ENCODE data around the gene NFIC. TPM values are rescaled to one million over a fixed set of nuclear protein-coding genes. Genes with fewer than 3 reads are reported as not detected.

Gene NFIC
- total RNA-seq, 1 experiment from 2014 or later, result 75.6 TPM

DNA sequence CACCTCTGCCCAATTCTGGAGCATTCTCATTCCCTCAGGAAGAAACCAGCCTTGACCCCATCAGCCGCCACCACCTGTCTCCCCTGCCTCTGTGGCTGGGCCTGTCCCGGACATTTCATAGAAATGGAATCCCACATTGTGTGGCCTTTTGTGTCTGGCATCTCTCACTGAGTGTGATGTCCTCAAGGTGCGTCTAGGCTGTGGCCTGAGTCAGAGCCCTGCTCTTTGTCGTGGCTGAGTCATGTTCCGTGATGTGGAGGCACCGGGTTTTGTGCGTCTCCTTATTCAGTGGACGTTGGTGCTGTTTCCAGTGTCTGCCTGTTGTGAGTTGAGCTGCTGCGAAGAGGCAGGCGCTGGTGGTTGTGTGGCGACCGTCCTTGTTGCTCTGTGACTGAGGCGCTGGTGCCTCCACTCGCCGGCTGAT lies 143.2 kb downstream of the NFIC start:
- peaks cover 22% of the 10 kb centered on the region for H4K20me1 ChIP-seq (ENCODE audit: insufficient read depth)
- intact Hi-C loops (cut with micrococcal nuclease; ENCODE audit: unreplicated experiment), result no loop called here
- no peaks in the 10 kb centered on the region for H3K9me3 ChIP-seq (ENCODE audit: insufficient read depth, low read depth)
- no peaks in the 10 kb centered on the region for H3K36me3 ChIP-seq (ENCODE audit: low read depth)
- H3K4me2 ChIP-seq, result no peak overlapping the region
- DNase-seq, result peak in 1 of 2 experiments; percentile 60
- H3K79me2 ChIP-seq (ENCODE audit: low read depth), result peaks cover 63% of the 10 kb centered on the region
- no peak overlapping the region for H3K4me3 ChIP-seq
- CTCF ChIA-PET, result no interaction called here
- H3K27me3 ChIP-seq (ENCODE audit: insufficient read depth, low read depth), result no peaks in the 10 kb centered on the region
- H3K27ac ChIP-seq, result no peak overlapping the region
- BruUV-seq (replicated peaks), result no TSS peak
- TF ChIP-seq, protein P1, sequence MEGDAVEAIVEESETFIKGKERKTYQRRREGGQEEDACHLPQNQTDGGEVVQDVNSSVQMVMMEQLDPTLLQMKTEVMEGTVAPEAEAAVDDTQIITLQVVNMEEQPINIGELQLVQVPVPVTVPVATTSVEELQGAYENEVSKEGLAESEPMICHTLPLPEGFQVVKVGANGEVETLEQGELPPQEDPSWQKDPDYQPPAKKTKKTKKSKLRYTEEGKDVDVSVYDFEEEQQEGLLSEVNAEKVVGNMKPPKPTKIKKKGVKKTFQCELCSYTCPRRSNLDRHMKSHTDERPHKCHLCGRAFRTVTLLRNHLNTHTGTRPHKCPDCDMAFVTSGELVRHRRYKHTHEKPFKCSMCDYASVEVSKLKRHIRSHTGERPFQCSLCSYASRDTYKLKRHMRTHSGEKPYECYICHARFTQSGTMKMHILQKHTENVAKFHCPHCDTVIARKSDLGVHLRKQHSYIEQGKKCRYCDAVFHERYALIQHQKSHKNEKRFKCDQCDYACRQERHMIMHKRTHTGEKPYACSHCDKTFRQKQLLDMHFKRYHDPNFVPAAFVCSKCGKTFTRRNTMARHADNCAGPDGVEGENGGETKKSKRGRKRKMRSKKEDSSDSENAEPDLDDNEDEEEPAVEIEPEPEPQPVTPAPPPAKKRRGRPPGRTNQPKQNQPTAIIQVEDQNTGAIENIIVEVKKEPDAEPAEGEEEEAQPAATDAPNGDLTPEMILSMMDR (conservative IDR thresholded peaks at IDR 0.05), result no peak
- TF ChIP-seq EZH2 (IDR thresholded peaks at IDR 0.05; ENCODE audit: low read depth), result no peak
- H3K9me2 ChIP-seq (ENCODE audit: insufficient read depth), result no peaks in the 10 kb centered on the region
- peaks cover 12% of the 10 kb centered on the region; the same call in 1 of the 2 replicates for H3F3A ChIP-seq (ENCODE audit: insufficient read depth, low read depth)
- no peak overlapping the region for H2AFZ ChIP-seq
- H3K4me1 ChIP-seq (replicated peaks; ENCODE audit: insufficient read depth), result 0 out of 2 replicates have a peak, but pooled peaks cover 10% of the 10 kb centered on the region
- POLR2A ChIA-PET (ENCODE audit: unreplicated experiment), result interaction anchor here (0.6 to 0.7 kb wide), 3 partner anchors 32 to 959 kb away, joined by 3 to 7 read pairs (median 4); no protein-coding TSS in a partner anchor

DNA sequence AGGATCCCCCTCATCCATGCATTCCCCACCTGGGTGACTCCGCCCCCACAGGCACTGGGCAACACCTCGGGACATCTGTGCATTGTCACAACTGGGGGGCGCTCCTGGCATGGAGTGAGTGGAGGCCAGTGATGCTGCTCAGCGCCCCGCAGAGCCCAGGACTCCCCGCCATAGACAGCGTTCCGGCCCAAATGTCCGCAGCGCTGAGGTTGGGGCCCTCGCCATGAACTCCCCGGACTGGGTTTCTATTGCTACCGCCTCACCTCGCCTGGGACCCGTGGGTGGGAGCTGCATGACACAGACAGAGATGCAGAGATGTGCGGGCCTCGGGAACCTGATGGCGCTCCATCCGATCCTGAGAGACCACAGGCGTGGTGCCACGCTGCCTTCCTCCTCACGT lies 144.3 kb downstream of the NFIC start:
- Histone ChIP-seq H3K9me2 (ENCODE audit: insufficient read depth) (no peaks in the 10 kb centered on the region), H3K79me2 (ENCODE audit: low read depth) (peaks cover 64% of the 10 kb centered on the region), H3K36me3 (ENCODE audit: low read depth) (no peaks in the 10 kb centered on the region), H3K27me3 (ENCODE audit: insufficient read depth, low read depth) (no peaks in the 10 kb centered on the region), H3K4me2 (no peak overlapping the region), H3K4me3 (no peak overlapping the region), H3K9me3 (ENCODE audit: insufficient read depth, low read depth) (no peaks in the 10 kb centered on the region), H4K20me1 (ENCODE audit: insufficient read depth) (peaks cover 22% of the 10 kb centered on the region), H3K27ac (no peak overlapping the region), H2AFZ (no peak overlapping the region), H3K4me1 (replicated peaks; ENCODE audit: insufficient read depth) (0 out of 2 replicates have a peak, but pooled peaks cover 7% of the 10 kb centered on the region), H3F3A (ENCODE audit: insufficient read depth, low read depth) (peaks cover under 1% of the 10 kb centered on the region; the same call in 1 of the 2 replicates)
- ChIA-PET CTCF (no interaction called here), POLR2A (ENCODE audit: unreplicated experiment) (no interaction called here)
- intact Hi-C loops (cut with micrococcal nuclease; ENCODE audit: unreplicated experiment), result no loop called here
- no TSS peak for BruUV-seq (replicated peaks)
- TF ChIP-seq, protein P1 (conservative IDR thresholded peaks at IDR 0.05), result no peak
- no peak for TF ChIP-seq EZH2 (IDR thresholded peaks at IDR 0.05; ENCODE audit: low read depth)
- DNase-seq, result no peak

DNA sequence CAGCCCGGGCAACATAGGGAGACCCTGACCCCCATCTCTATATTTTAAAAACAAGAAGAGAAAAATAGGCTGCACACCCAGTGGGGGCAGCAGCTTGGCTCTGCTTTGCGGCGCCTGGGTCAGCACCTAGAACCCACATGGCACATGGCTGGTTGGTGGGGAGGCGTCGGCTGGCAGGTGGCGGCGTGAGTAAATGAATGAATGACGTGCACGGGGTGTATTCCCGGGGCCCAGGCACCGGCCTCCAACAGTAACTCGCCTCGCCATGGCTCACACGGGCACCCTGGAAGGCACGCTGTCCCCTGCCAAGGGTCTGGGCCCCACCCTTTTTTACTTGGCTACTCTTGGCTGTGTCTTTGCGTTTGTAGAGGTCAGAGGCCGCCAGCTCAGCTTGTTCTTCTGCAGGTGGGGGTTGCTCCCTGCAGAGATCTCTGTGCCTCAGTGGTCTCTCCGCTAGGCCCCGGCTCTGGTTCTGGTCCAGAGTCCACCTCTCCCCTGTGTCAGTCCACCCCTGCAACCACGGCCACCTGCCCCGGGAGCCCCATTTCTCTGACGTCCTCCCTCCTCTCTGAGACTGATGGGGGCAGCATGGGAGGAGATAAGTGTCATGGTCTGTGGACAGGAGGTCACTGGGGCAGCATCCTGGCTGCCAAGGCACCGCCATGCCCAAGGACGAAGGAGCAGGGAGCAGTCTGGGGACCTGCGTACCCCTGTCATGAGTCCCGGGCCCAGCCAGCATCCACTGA lies 145.3 kb downstream of the NFIC start:
- H3K27me3 ChIP-seq (ENCODE audit: insufficient read depth, low read depth), result no peaks in the 10 kb centered on the region
- CTCF ChIA-PET, result no interaction called here
- H3F3A ChIP-seq (ENCODE audit: insufficient read depth, low read depth), result no peaks in the 10 kb centered on the region
- intact Hi-C loops (cut with micrococcal nuclease; ENCODE audit: unreplicated experiment), result no loop called here
- H4K20me1 ChIP-seq (ENCODE audit: insufficient read depth), result peaks cover 22% of the 10 kb centered on the region
- H3K4me3 ChIP-seq, result no peak overlapping the region
- POLR2A ChIA-PET (ENCODE audit: unreplicated experiment), result no interaction called here
- H2AFZ ChIP-seq, result no peak overlapping the region
- no peaks in the 10 kb centered on the region for H3K36me3 ChIP-seq (ENCODE audit: low read depth)
- H3K79me2 ChIP-seq (ENCODE audit: low read depth), result peaks cover 69% of the 10 kb centered on the region
- no TSS peak for BruUV-seq (replicated peaks)
- H3K9me3 ChIP-seq (ENCODE audit: insufficient read depth, low read depth), result no peaks in the 10 kb centered on the region
- DNase-seq, result no peak
- H3K4me2 ChIP-seq, result no peak overlapping the region
- H3K4me1 ChIP-seq (replicated peaks; ENCODE audit: insufficient read depth), result 0 out of 2 replicates have a peak, but pooled peaks cover 7% of the 10 kb centered on the region
- no peak overlapping the region for H3K27ac ChIP-seq
- H3K9me2 ChIP-seq (ENCODE audit: insufficient read depth), result no peaks in the 10 kb centered on the region
- TF ChIP-seq EZH2 (IDR thresholded peaks at IDR 0.05; ENCODE audit: low read depth), result no peak
- TF ChIP-seq, protein P1 (conservative IDR thresholded peaks at IDR 0.05), result no peak
